HG03064 (cell line): ENCODE data around the gene ENTPD1.
"Not testable (repeated sequence)": the region's sequence is repeated elsewhere in the genome, so short reads cannot be mapped to it uniquely, and the experiment has no call there.

ENCODE experiments used
- ATAC-seq: cut with Tn5 transposase; IDR thresholded peaks from one replicate; pipeline ENCODE4 v1.9.1; 2021; ENCODE audit warnings: low read depth; ENCODE audit not compliant: unreplicated experiment

Gene ENTPD1

GRCh38 chr10:95860166-95860940, 104.4 kb downstream of the ENTPD1 start:
- no peak for ATAC-seq

DNA sequence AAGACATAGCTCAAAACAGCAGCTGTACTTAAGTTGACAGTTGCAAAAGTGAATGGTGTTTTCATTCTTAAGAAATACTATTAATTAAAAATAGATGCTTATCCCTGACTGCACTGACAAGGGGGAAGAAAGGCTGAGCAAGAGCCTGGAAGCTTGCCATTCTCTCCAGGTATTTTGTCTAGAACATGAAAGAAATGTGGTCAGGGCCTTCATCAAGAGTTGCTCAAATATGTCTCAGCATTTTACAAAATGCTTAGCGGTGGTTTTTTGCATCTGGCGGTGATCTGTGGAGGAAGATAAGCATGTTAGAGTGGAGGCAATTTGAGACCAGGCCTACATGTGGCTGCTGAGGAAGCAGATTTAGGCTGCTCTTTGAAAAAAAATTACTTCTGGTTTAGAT, 105.4 kb downstream of the ENTPD1 start:
- ATAC-seq, result no peak

DNA sequence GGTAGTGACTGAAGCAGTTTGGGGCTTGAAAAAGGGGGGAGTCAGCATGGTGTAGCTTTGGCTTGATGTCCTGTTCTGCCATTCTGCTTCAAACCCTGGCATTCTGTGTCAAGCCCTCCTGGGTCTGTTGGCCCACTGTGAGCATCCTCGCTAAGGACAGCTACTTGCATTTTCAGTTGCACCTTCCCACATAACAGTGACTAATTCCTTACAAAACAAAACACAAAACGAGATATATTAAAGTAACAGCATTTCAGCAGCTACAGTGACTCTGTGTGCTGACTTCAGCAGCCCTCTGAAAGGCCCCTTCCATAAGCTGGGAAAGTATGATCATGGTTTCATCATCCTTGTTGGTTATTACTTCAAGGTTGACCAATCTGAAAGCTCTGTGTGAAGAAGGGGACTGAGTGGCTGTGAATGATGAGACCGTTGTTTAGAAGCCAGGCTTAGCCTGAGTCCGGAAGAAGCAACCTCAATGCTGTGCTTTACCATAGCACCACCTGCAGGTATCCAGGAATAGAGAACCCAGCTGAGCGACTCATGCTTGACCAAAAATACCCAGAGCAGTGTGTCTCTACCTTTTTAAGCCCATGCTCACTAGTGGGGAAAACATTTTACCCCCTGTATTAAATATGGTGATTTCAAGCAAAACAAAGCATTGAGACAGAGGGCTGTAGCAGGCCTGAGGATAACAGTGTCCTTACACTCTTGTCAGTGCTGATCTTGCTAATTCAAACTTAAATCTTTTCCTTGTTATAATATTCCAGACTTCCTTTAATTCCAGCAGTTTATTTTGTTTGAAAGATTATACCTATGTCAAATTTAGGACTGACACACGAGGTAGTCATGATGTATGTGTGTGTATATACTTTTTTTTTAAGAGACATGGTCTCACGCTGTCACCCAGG, 109.2 kb downstream of the ENTPD1 start:
- ATAC-seq, result peak; percentile 81

DNA sequence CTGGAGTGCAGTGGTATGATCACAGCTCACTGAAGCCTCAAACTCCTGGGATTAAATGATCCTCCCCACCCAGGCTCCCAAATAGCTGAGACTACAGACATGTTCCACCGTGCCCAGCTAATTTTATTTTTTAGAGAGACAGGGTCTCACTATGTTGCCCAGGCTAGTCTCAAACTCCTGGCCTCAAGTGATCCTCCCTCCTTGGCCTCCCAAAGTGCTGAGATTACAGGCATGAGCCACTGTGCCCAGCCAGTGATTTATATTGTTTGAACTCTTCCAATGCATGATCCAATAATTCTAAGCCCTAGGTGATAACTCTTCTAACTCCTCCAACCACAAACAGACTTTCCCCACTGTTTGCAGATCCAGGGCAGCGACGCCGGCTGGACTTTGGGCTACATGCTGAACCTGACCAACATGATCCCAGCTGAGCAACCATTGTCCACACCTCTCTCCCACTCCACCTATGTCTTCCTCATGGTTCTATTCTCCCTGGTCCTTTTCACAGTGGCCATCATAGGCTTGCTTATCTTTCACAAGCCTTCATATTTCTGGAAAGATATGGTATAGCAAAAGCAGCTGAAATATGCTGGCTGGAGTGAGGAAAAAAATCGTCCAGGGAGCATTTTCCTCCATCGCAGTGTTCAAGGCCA, 110.0 kb downstream of the ENTPD1 start:
- no peak for ATAC-seq

- ATAC-seq, result no peak
Observed at GRCh38 chr10:95866467-95866842, 110.5 kb downstream of the ENTPD1 start.

- no peak for ATAC-seq
Observed at GRCh38 chr10:95867866-95868265, 111.9 kb downstream of the ENTPD1 start.

DNA sequence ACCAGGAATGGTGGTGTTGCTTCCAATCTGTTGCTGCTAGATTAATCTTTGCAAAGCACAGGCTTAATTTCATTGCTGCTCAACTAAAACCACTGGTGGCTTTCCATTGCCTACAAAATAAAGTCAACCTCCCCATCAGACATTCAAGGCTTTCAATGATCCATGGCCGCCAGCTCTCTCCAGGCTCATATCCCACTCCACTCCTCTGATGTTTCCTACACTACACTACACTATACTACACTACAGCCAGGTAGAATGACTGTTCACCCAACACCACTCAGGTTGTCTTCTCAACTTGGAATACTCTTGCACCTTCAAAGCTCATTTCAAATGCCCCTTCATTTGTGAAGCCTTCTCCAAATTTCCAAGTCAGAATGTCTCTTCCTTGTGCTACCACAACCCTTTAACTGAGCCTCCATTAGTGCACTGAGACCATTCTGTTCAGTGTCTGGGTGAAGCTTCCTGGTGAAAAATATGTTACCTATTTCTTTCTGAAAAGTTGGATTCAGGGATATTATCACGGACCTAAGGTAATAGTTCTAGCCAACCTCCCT, 116.3 kb downstream of the ENTPD1 start:
- ATAC-seq, result no peak

GRCh38 chr10:95873139-95873538, 117.2 kb downstream of the ENTPD1 start:
- ATAC-seq, result no peak

- no peak for ATAC-seq
Observed at GRCh38 chr10:95873651-95874050, 117.7 kb downstream of the ENTPD1 start.

DNA sequence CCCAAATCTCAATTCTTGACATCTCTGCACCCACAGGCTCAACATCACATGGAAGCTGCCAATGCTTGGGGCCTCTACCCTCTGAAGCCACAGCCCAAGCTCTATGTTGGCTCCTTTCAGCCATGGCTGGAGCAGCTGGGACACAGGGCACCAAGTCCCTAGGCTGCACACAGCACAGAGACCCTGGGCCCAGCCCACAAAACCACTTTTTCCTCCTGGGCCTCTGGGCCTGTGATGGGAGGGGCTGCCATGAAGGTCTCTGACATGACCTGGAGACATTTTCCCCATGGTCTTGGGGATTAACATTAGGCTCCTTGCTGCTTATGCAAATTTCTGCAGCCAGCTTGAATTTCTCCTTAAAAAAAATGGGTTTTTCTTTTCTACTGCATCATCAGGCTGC, 118.8 kb downstream of the ENTPD1 start:
- not testable (repeated sequence) for ATAC-seq

GRCh38 chr10:95876756-95877155, 120.8 kb downstream of the ENTPD1 start:
- no peak for ATAC-seq

GRCh38 chr10:95877881-95878280, 121.9 kb downstream of the ENTPD1 start:
- no peak for ATAC-seq

DNA sequence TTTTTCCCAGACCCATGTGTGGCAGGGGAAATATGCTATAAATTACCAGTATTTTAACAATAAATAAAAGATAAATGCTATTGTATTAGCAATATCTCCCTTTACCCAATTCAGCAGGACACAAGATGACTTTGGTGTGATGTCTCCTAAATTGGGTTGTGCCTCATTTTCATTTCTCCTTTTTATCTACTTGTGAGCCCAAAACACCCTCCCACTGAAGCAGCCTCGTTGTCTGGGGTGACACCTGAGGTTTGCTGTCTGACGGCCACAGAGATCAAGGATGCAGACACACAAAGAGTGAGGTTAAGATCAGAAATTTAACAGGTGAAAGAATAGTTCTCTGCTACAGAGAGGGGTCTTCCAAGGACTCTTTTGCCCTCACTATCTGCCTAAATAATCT, 124.7 kb downstream of the ENTPD1 start:
- no peak for ATAC-seq

- ATAC-seq, result no peak
Observed at GRCh38 chr10:95881316-95881715, 125.4 kb downstream of the ENTPD1 start.

DNA sequence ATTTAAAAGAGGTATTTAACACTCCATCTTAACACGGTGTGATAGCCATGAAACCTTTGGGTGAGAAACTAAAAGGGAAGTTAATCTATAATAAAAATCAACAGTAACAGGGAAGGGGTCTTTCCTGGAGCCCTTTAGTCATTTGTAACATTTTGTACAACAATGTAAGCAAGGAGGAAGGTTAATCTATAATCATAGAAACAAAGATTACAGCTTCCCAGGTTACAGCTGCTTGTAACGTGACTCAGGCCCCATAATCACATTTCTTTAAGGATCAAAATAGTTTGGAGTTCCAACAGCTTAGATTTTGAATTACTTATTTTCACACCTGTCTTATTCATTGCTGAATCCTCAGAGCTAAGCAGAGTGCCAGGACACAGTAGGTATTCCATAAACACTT, 133.9 kb downstream of the ENTPD1 start:
- no peak for ATAC-seq

DNA sequence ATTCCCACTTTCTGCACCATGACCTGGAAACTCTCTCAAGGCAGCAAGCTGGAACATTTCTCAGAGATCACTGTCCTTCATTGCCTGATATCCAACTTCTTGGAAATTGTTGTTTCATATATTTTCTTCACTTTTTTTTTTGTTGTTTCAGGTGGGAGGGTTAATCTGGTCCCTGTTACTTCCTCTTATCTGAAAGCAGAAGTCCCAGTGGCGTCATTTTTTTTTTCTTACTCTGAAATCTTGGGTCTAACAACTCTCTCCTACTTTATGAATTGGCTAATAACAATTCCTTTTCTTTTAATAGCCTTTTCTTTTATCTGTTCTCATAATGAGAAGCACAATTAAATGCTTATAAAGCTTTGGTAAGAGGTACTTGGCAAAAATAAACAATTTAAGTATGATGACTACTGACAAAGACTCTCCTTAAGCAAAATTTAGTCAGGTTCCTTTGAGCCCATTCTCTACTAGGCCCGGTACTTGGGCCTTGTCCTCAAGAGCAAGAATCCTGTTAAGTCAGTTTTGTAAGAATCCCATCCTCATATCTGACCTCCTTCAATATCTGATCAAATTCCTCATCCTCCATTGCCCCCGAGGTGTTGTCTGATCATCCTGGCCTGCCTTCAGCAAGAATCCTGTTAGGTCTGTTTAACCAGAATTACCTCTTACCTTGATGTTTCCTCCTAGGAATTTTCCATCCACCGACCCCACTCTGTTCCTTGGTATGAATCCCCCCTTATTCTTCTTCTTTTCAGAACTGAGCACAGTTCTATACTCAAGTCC, 140.3 kb downstream of the ENTPD1 start:
- no peak for ATAC-seq

DNA sequence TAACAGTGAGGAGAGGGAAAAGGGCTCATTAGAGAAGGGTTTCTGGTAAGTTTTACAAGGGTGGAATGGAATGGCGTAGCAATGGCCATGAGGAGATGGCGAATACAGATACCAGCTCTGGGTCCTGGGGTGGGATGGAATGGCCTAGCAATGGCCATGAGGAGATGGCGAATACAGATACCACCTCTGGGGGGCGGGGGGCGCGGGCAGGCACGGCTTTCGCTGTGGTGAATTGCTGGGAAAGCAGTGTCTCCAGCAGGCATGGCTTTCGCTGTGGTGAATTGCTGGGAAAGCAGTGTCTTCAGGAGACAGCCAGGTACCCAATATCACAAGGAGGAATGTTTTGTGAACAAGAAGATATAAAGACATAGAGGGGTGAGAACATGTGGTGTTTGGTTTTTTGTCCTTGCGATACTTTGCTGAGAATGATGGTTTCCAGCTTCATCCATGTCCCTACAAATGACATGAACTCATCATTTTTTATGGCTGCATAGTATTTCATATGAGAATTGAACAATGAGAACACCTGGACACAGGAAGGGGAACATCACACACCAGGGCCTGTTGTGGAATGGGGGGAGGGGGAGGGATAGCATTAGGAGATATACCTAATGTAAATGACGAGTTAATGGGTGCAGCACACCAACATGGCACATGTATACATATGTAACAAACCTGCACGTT, 150.1 kb downstream of the ENTPD1 start:
- not testable (repeated sequence) for ATAC-seq

- ATAC-seq, result peak; percentile 39
Observed at GRCh38 chr10:95906677-95907455, 150.9 kb downstream of the ENTPD1 start.
